Jurkat, Clone E6-1 (cell line): Measurements from ENCODE around the gene SETMAR. TPM values are rescaled to one million over a fixed set of nuclear protein-coding genes. Genes with fewer than 3 reads are reported as not detected.
"Not testable (repeated sequence)": the region's sequence is repeated elsewhere in the genome, so short reads cannot be mapped to it uniquely, and the experiment has no call there.

Experiments used
- DNase-seq: peaks from one replicate; pipeline ENCODE4 v3.0.0-alpha.2; 2011; ENCODE audit warnings: low read depth, low spot score
- H3K4me3 ChIP-seq: 2 replicates; pipeline ENCODE4 v1.5.1; 2011; ENCODE audit warnings: mild to moderate bottlenecking, low read length, control low read depth, moderate library complexity
- polyA plus RNA-seq: library from polyadenylated mRNA; unstranded; fragments of >200 nt; gene quantifications from one replicate; pipeline ENCODE4 v1.2.1, GENCODE V29; 2012; ENCODE audit warnings: missing spikeins; ENCODE audit not compliant: insufficient read length, insufficient read depth

The SETMAR gene
- polyA plus RNA-seq: 37.2 TPM

DNA sequence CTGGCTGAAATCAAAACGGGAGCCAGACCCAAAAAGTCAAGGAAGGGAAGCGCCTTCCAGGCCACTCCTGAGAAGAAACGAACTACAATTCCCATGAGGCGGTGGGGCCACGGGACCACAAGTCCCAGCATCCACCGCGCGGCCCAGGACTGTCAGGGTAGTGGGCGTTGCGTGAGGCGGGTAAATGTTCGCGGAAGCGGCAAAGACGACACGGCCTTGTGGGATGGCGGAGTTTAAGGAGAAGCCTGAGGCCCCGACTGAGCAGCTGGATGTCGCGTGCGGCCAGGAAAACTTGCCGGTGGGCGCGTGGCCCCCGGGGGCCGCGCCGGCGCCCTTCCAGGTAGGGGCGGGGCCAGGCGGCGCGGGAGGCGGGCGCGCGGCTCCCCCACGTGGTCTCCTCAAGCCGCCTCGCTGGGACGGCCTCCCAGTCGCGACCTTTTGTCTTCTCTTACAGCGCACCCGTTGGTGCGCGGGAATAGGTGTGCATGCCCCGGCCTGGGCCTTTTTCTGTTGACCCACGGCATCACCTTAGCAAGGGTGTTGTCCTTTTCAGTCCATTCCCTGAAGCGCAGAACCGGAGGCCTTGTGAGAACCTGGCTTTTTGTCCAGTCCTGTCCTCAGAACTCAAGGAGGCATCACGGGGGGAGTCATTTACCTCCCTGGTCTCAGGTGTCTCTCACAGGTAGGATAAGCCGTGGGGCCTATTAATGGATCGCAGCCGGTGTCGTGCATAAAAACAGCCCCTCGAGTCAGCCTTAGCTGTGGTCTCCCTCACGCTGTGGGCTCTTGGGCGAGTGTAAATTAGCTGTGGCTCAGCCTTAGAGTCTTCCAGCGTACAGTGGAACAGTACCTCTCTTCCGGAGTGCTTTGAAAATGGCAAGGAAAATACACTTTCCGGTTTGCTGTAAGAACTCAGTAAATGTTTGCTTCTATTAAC lies at the start of gene SETMAR:
TSS of gene SETMAR (plus strand) at position 183 of the 937 bp plus-strand sequence. CDS start at position 185, 2 bp downstream.
- peak within 1 kb of the TSS; percentile 98 for H3K4me3 ChIP-seq
- DNase-seq: peak; percentile 89

DNA sequence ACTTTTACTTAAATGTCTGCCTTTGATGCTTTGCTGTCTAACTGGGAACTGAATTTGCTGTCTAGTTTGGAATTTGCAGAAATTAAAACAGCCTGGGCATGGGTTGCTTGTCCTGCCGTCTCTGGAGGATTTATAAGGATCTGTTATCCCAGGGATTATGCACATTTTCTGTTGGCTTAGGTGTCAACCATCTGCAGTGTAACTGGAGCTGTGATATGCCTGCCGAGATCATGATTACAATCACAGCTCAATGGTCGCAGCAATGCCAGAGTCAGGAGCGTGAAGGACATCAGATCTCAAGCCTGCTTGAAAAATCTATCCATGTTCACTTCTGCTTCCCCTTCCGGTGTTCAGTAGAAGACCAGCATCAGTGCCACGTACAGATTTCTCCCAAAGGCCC lies 41.8 kb upstream of the SETMAR start:
- no peak overlapping the region for H3K4me3 ChIP-seq
- DNase-seq: no peak

DNA sequence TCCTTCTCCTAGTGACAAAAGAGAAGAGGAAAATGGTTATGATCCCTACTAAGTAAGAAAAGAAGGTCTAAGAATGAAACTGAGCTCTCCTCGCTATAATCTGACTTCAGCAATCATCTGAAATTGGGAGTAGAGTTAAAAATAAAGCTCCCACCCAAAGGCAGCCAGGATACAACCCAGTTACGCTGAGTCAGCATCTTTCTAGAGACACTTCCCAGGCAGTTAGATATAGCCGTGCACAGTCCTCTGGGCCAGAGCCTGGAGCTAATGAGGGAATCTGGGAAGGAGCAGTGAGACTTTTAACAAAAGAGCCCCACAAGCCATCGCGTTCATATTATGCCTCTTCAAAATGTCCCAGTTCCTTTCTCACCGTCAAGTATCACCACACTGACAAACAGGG lies 39.1 kb upstream of the SETMAR start:
- H3K4me3 ChIP-seq: no peak overlapping the region
- no peak for DNase-seq

DNA sequence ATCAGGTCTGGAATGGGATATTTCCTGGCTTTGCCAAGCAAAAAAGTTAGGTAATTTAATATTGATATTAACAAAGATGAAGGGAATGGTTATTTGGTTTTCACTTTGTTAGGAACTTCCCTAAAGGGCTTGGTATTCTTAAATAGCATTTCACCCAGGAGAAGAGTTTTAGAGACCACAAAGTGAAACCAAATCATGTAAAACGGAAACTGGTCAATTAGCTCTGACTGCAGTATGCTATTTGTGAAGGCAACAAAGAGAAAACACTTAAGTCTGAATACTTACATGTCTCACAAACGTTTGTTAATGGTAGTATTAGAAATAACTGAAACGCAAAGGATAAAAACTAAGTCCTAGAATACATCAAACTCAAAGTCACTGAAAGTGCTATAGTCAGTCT lies 32.4 kb upstream of the SETMAR start:
- DNase-seq: peak; percentile 27
- H3K4me3 ChIP-seq: no peak overlapping the region

- DNase-seq: peak; percentile 28
- no peak overlapping the region for H3K4me3 ChIP-seq
Observed at GRCh38 chr3:4271834-4272233, 31.3 kb upstream of the SETMAR start.

DNA sequence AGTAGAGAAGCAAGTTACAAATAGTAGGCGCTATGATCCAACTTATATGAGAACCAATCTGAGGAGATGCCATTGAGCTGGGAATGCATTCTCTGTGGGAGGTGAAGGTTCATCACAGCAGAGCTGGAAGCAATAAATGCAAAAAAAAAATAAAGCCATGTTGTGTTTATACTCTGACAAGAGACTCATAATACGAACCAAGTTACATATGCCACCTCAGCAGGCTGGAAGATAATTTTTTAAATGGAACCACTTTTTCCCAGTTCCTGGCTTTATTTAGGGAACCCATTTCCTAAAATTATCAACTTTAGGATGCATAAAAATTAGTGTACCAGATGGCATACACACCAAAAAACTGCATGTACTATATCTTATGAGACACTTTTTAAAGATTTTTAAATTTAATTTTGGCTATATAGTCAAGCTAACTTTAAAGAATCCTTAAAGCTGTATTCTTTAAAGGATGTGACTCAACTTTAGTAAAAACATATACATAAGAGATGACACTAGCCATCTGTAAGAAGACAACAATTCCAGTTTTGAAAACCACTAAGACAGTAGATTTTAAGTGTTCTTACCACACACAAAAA lies 23.6 kb upstream of the SETMAR start:
- no peak for DNase-seq
- no peak overlapping the region for H3K4me3 ChIP-seq

DNA sequence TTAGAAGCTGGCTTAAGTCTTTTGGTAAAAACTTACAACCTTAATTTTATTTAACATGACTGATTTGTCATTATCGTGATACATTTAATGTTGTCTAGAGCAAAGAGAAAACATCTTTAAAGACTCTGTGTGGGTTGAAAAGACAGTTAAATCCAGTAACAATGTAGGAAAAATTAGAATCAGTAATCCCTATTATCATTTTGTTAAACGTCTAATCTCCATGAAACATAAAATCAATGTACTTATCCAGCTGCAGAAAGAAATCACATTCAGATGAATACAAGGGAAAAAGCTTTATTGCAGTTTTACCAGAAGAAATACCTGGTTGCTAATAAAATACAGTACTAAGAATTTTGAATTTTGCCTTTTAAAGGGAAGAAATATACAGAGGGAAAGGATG lies 21.2 kb upstream of the SETMAR start:
- H3K4me3 ChIP-seq: no peak overlapping the region
- no peak for DNase-seq

DNA sequence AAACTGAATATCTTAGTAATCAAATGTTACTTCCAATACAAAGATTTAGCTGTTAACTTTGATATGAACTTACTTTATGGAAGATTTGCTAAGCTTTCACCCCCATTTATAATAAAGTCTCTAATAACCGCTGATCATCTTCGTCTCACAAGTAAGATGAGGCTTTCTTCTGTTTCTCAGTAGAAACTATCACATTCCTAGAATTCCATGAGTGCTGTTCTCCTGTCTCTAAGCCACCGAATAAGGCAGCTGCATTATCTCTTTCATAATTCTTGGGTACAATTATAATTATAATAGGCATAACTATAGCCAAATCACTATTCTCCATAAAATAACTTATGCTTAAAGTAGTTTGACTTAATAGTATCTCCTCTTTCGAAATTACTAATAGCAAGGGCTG lies 18.3 kb upstream of the SETMAR start:
- H3K4me3 ChIP-seq: no peak overlapping the region
- no peak for DNase-seq

- DNase-seq: no peak
- no peak overlapping the region for H3K4me3 ChIP-seq
Observed at GRCh38 chr3:4289044-4289443, 14.1 kb upstream of the SETMAR start.

DNA sequence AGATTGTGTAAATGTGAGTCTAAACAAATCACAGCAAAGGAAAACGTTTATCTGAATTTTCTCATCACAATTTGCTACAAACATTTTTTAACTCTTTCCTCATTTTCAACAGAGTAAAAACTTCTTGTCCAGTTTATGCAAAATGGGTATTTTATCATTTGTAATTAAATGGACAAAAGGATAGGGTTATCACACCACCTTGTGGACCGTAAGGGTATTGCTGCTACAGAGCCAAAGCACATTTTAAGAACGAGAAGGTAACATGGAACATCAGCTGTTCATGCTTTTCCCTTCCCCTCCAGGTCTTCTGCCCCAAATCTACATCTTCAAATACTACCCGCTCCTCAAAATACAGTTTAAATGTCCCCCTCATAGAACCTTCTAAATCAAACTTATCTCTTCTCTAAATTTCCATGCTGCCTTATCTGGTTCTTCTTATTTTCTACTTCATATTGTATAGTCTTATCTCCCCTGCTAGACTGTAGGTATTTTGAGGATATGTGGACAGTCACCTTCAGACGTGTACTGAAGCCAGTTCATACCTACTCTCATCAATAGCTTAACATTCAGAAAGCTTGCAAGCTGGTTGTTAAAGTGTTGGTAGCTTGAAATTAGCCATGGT lies 12.8 kb upstream of the SETMAR start:
- DNase-seq: peak; percentile 45
- no peak overlapping the region for H3K4me3 ChIP-seq

DNA sequence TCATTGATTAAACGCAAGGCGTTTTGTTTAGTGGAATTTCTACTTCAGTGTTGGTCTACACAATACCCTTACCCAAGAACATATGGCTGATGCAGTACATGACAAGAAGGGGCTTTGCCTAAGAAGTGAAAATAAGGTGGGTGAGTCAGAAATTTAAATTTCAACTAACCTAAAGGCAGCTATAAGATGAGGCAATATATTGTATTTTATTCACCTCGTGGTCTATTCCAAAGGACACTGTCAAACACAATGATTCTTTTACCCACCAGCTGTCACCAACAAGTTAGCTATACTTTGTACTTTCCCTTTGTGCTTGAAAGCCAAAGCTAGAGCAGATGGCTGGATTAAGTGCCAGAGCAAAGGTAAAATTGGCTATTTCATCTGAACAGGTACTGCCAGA lies 10.9 kb upstream of the SETMAR start:
- no peak for DNase-seq
- no peak overlapping the region for H3K4me3 ChIP-seq

GRCh38 chr3:4294616-4295327 lies 8.4 kb upstream of the SETMAR start:
- H3K4me3 ChIP-seq: no peak overlapping the region
- no peak for DNase-seq

- not testable (repeated sequence) for H3K4me3 ChIP-seq, DNase-seq
Observed at GRCh38 chr3:4296454-4296853, 6.7 kb upstream of the SETMAR start.

DNA sequence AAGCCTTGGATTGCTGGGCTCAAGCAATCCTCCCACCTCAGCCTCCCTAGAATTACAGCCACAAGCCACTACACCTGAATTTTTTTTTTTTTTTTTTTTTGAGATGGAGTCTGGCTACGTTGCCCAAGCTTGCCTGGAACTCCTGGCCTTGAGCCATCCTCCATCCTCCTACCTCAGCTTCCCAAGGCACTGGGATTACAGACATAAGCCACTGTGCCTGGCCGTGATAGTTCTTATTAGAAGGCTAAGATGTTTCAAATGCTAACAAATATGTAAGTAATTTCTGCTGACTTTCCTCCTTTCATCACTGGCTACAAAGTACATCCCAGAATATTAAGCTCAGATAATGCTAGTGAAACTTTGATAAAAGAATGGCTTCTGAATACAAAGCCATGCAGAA lies 5.7 kb upstream of the SETMAR start:
- no peak overlapping the region for H3K4me3 ChIP-seq
- DNase-seq: no peak

GRCh38 chr3:4302747-4303146 lies 422 bp upstream of the SETMAR start:
- DNase-seq: no peak
- H3K4me3 ChIP-seq: peak overlapping the region; percentile 98

- H3K4me3 ChIP-seq, DNase-seq: not testable (repeated sequence)
Observed at GRCh38 chr3:4305210-4305609, 2.0 kb downstream of the SETMAR start.

GRCh38 chr3:4306091-4306490 lies 2.9 kb downstream of the SETMAR start:
- DNase-seq: no peak
- H3K4me3 ChIP-seq: no peak overlapping the region

DNA sequence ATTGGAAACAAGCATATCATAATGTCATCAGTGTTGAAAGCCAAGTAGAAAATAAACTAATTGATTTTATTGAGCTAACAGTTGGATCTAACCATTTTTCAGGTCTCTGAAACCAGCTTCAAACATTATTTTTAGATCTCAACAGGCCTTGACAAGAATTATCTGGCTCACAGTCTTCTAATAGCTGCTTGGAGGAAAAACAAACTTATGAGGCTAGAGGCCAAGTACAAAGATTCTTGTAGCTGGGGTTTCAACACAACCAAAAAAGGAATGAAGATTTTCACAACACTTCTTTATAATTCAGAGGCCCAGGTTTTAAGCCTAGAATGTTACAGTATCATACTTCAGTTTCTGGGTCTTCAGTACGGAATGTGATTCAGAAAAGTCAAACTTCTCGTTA lies 3.7 kb downstream of the SETMAR start:
- H3K4me3 ChIP-seq: no peak overlapping the region
- no peak for DNase-seq

DNA sequence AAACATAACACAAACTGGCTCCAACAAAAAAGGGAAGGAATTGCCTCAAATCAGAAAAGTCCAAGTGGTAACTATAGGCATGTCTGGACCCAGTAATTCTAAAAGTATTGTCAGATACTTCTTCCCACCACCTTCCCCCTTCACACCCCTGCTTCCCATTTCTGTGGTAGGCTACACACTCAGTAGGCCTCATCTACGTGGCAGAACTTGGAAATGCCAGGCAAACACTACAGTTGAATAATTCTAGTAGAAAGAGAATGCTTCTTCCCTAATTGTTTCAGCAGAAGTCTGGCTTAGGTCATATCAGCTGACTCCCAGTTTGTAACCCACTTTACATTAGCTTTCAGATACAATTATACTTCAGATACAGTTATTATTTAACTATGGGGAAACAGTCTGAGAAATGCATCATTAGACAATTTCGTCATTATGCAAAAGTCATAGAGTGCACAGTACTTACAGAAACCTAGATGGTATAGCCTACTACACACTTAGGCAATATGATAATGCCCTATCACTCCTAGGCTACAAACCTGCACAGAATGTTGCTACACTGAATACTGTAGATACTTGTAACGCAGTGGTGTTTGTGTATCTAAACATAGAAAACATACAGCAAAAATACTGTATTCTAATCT lies 6.4 kb downstream of the SETMAR start:
- H3K4me3 ChIP-seq: no peak overlapping the region
- no peak for DNase-seq
